GM23338 (cell line): Measurements from ENCODE around the gene TMEM63B. TPM values are rescaled to one million over a fixed set of nuclear protein-coding genes. Genes with fewer than 3 reads are reported as not detected.
"Not testable (repeated sequence)": the region's sequence is repeated elsewhere in the genome, so short reads cannot be mapped to it uniquely, and the experiment has no call there.

ENCODE experiments used
- ATAC-seq: fragments of 200-7000 bp; cut with Tn5 transposase; 3 replicates; pipeline ENCODE4 v1.9.1; 2020
- DNase-seq: peaks from one replicate; pipeline ENCODE4 v3.0.0-alpha.2; 2015; ENCODE audit warnings: low spot score
- H2AFZ ChIP-seq: fragments of 200-600 bp; sonication (generic); 2 replicates; pipeline ENCODE4 v1.8.0; 2016; ENCODE audit warnings: antibody characterized with exemption, mild to moderate bottlenecking, moderate library complexity
- H3F3A ChIP-seq: fragments of 200-600 bp; sonication (generic); replicated peaks from 2 replicates; pipeline ENCODE4 v1.8.0; 2017; ENCODE audit warnings: antibody characterized with exemption, mixed run types, low read depth
- H3K27ac ChIP-seq: fragments of 200-600 bp; sonication (generic); 2 replicates; pipeline ENCODE4 v1.6.1; 2016; ENCODE audit warnings: low read depth
- H3K27me3 ChIP-seq: fragments of 200-600 bp; sonication (generic); 2 replicates; pipeline ENCODE4 v1.8.0; 2016; ENCODE audit warnings: mild to moderate bottlenecking, mixed run types, moderate library complexity; ENCODE audit not compliant: insufficient read depth
- H3K36me3 ChIP-seq: fragments of 200-600 bp; sonication (generic); 2 replicates; pipeline ENCODE4 v1.8.0; 2016; ENCODE audit warnings: mild to moderate bottlenecking; ENCODE audit not compliant: insufficient read depth
- H3K4me1 ChIP-seq: fragments of 200-600 bp; sonication (generic); 2 replicates; pipeline ENCODE4 v1.8.0; 2016; ENCODE audit warnings: mild to moderate bottlenecking, moderate library complexity; ENCODE audit not compliant: insufficient read depth
- H3K4me2 ChIP-seq: fragments of 200-600 bp; sonication (generic); 2 replicates; pipeline ENCODE4 v1.7.1; 2017; ENCODE audit warnings: mixed run types
- H3K4me3 ChIP-seq: fragments of 200-600 bp; sonication (generic); 2 replicates; pipeline ENCODE4 v1.6.1; 2016; ENCODE audit warnings: mixed run types
- H3K79me2 ChIP-seq: fragments of 200-600 bp; sonication (generic); replicated peaks from 2 replicates; pipeline ENCODE4 v1.8.0; 2017; ENCODE audit warnings: mild to moderate bottlenecking; ENCODE audit not compliant: insufficient read depth
- H3K9me2 ChIP-seq: fragments of 200-600 bp; sonication (generic); 2 replicates; pipeline ENCODE4 v1.8.0; 2017; ENCODE audit not compliant: insufficient read depth
- H4K20me1 ChIP-seq: fragments of 200-600 bp; sonication (generic); replicated peaks from 2 replicates; pipeline ENCODE4 v1.8.0; 2017; ENCODE audit warnings: mild to moderate bottlenecking; ENCODE audit not compliant: insufficient read depth
- H3K27ac Mint-ChIP-seq: 2 replicates; pipeline ENCODE4 v1.8.0; 2020; ENCODE audit warnings: inconsistent platforms, mild to moderate bottlenecking, moderate library complexity, mixed read lengths
- H3K27me3 Mint-ChIP-seq: 3 replicates; pipeline ENCODE4 v1.8.0; 2022; ENCODE audit warnings: low read depth, mild to moderate bottlenecking, moderate library complexity, mixed read lengths, inconsistent platforms; ENCODE audit not compliant: insufficient read depth, poor library complexity
- H3K36me3 Mint-ChIP-seq: 3 replicates; pipeline ENCODE4 v1.8.0; 2021; ENCODE audit warnings: low read depth, mild to moderate bottlenecking, inconsistent platforms, moderate library complexity, mixed read lengths
- H3K4me1 Mint-ChIP-seq: 3 replicates; pipeline ENCODE4 v1.8.0; 2020; ENCODE audit warnings: mild to moderate bottlenecking, inconsistent platforms, mixed read lengths
- H3K4me3 Mint-ChIP-seq: 3 replicates; pipeline ENCODE4 v1.8.0; 2021; ENCODE audit warnings: moderate library complexity, mild to moderate bottlenecking, inconsistent platforms, mixed read lengths
- H3K9me3 Mint-ChIP-seq: 3 replicates; pipeline ENCODE4 v1.8.0; 2020; ENCODE audit warnings: moderate library complexity, mild to moderate bottlenecking, inconsistent platforms, mixed read lengths
- CTCF ChIP-seq, 2 experiments: fragments of 200-600 bp in 1 of 2; sonication (generic) in 1 of 2; conservative IDR thresholded peaks; 2 replicates each; pipeline versions ENCODE4 v1.5.1 to v1.6.1; 2016 to 2017; ENCODE audit warnings: antibody characterized with exemption in 2 of 2, low read depth in 2 of 2, mild to moderate bottlenecking in 2 of 2, moderate library complexity in 1 of 2
- ETS1 ChIP-seq: IDR thresholded peaks from 2 replicates; pipeline ENCODE4 v1.6.1; 2016; ENCODE audit warnings: antibody characterized with exemption
- EZH2 ChIP-seq: fragments of 200-600 bp; sonication (generic); IDR thresholded peaks from one replicate; pipeline ENCODE4 v1.8.0; 2017; ENCODE audit warnings: antibody characterized with exemption, mild to moderate bottlenecking, low read depth; ENCODE audit not compliant: unreplicated experiment
- EZH2phosphoT487 ChIP-seq: fragments of 200-600 bp; sonication (generic); IDR thresholded peaks from one replicate; pipeline ENCODE4 v1.8.1; 2018; ENCODE audit warnings: antibody characterized with exemption; ENCODE audit not compliant: unreplicated experiment
- JUNB ChIP-seq: IDR thresholded peaks from one replicate; pipeline ENCODE4 v1.6.1; 2016; ENCODE audit warnings: antibody characterized with exemption; ENCODE audit not compliant: unreplicated experiment
- NANOG ChIP-seq: IDR thresholded peaks from 2 replicates; pipeline ENCODE4 v1.6.1; 2016; ENCODE audit warnings: antibody characterized with exemption, borderline replicate concordance
- POLR2AphosphoS5 ChIP-seq: IDR thresholded peaks from 2 replicates; pipeline ENCODE4 v1.6.1; 2016; ENCODE audit warnings: antibody characterized with exemption, low read depth
- STAT1 ChIP-seq: IDR thresholded peaks from one replicate; pipeline ENCODE4 v1.6.1; 2016; ENCODE audit warnings: antibody characterized with exemption; ENCODE audit not compliant: unreplicated experiment
- ZNF114 ChIP-seq: fragments of 250-450 bp; sonication (Bioruptor Pico); IDR thresholded peaks from 2 replicates; pipeline ENCODE4 v1.5.0; 2020; ENCODE audit warnings: mild to moderate bottlenecking, moderate library complexity
- ZNF331 ChIP-seq: fragments of 250-450 bp; sonication (Bioruptor Pico); IDR thresholded peaks from 2 replicates; pipeline ENCODE4 v1.5.0; 2020; ENCODE audit warnings: low read depth, mild to moderate bottlenecking, moderate library complexity
- ZNF462 ChIP-seq: fragments of 250-450 bp; sonication (Bioruptor Pico); IDR thresholded peaks from 2 replicates; pipeline ENCODE4 v1.5.0; 2020; ENCODE audit warnings: mild to moderate bottlenecking, moderate library complexity
- polyA plus RNA-seq: library from polyadenylated mRNA; unstranded; fragments of >200 nt; fragmentation: Nextera tagmentation; extraction: Ambion mirVana; gene quantifications from 2 replicates; pipeline ENCODE4 v1.2.1, GENCODE V29; 2016
- total RNA-seq: library from RNA; depleted of rRNA; stranded (reverse); fragments of >200 nt; shearing (Covaris generic); gene quantifications from 2 replicates; pipeline ENCODE4 v1.2.3, GENCODE V29; 2014

The TMEM63B gene
- total and polyA plus RNA-seq, 2 experiments from 2014 or later, result 10.1 to 36.0 TPM

- H3K4me1 ChIP-seq, result peaks cover 17% of the 10 kb centered on the region
- not testable (repeated sequence) for ATAC-seq, H3K9me3 Mint-ChIP-seq, H3F3A ChIP-seq, H3K4me2 ChIP-seq, DNase-seq, H3K36me3 ChIP-seq, H3K36me3 Mint-ChIP-seq, H3K27ac ChIP-seq, H3K4me3 ChIP-seq, H3K4me3 Mint-ChIP-seq, H3K27ac Mint-ChIP-seq, H3K9me2 ChIP-seq, H3K27me3 ChIP-seq, H3K79me2 ChIP-seq, H2AFZ ChIP-seq, H4K20me1 ChIP-seq
- Mint-ChIP-seq H3K4me1 (peaks cover 20% of the 10 kb centered on the region), H3K27me3 (peaks cover 14% of the 10 kb centered on the region)
These were observed 69.0 kb downstream of the TMEM63B start for GRCh38 chr6:44196351-44196750.

- Histone ChIP-seq H3K4me1 (peaks cover 32% of the 10 kb centered on the region), H3K79me2 (no peaks in the 10 kb centered on the region), H3K27me3 (no peaks in the 10 kb centered on the region), H2AFZ (no peak overlapping the region), H3K27ac (no peak overlapping the region), H3K9me2 (no peaks in the 10 kb centered on the region), H4K20me1 (no peaks in the 10 kb centered on the region), H3K4me3 (no peak overlapping the region), H3K4me2 (no peak overlapping the region), H3K36me3 (no peaks in the 10 kb centered on the region), H3F3A (0 out of 2 replicates have a peak, but pooled peaks cover 5% of the 10 kb centered on the region)
- H3K27ac Mint-ChIP-seq, result no peak overlapping the region
- peaks cover 32% of the 10 kb centered on the region for H3K4me1 Mint-ChIP-seq
- no peak overlapping the region for H3K4me3 Mint-ChIP-seq
- ATAC-seq, result no peak
- no peaks in the 10 kb centered on the region for H3K9me3 Mint-ChIP-seq
- no peak for DNase-seq
- no peaks in the 10 kb centered on the region for H3K36me3 Mint-ChIP-seq
- peaks cover 12% of the 10 kb centered on the region for H3K27me3 Mint-ChIP-seq
- TF ChIP-seq NANOG (no peak), EZH2 (no peak), ZNF331 (CRISPR knock-in tag) (no peak), JUNB (no peak), CTCF (conservative IDR thresholded peaks at IDR 0.05; ENCODE audit: low read depth in 2 of 2) (no peak), POLR2AphosphoS5 (no peak), ETS1 (no peak), EZH2phosphoT487 (no peak), ZNF462 (CRISPR knock-in tag) (no peak), ZNF114 (CRISPR knock-in tag) (no peak), STAT1 (no peak)
These were observed 71.3 kb downstream of the TMEM63B start for GRCh38 chr6:44198684-44199083.
